ENCODE results near the gene INSC.
A peak's percentile ranks its signal among the peaks of the same experiment; 100 is the strongest.

INSC gene

GRCh38 chr11:15097411-15097810 lies 17.3 kb upstream of the INSC start:
- ChIA-PET CTCF (interaction anchor here (0.6 to 0.7 kb wide), 3 partner anchors 58 to 192 kb away, joined by 3 to 5 read pairs (median 3); no protein-coding TSS in a partner anchor), POLR2A (ENCODE audit: low non-redundant PET) (no interaction called here)
- TF ChIP-seq, protein P1, sequence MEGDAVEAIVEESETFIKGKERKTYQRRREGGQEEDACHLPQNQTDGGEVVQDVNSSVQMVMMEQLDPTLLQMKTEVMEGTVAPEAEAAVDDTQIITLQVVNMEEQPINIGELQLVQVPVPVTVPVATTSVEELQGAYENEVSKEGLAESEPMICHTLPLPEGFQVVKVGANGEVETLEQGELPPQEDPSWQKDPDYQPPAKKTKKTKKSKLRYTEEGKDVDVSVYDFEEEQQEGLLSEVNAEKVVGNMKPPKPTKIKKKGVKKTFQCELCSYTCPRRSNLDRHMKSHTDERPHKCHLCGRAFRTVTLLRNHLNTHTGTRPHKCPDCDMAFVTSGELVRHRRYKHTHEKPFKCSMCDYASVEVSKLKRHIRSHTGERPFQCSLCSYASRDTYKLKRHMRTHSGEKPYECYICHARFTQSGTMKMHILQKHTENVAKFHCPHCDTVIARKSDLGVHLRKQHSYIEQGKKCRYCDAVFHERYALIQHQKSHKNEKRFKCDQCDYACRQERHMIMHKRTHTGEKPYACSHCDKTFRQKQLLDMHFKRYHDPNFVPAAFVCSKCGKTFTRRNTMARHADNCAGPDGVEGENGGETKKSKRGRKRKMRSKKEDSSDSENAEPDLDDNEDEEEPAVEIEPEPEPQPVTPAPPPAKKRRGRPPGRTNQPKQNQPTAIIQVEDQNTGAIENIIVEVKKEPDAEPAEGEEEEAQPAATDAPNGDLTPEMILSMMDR (conservative IDR thresholded peaks at IDR 0.05; ENCODE audit: low read depth): no peak
- no peak overlapping the region for H3K27ac ChIP-seq
- no peak for DNase-seq (ENCODE audit: low spot score)

DNA sequence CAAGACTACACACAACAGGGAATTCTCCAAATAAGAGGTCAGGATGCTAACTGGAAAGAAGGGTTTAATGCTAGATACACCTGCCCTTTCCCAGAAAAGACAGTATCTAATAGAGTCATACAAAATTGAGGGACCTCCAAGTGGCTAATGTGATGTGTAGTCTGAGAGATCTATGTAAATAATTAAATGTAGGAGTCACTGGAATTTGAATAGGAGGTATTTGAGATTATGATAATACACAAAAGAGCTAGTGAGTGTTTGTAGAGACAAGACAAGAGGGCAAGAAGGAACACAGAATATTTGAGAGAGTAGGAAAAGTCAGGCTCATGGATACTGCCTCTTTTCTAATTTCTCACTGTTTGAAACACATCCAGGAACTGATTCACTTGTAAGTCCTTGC lies 15.5 kb upstream of the INSC start:
- no peak for DNase-seq (ENCODE audit: low spot score)
- TF ChIP-seq, protein P1 (conservative IDR thresholded peaks at IDR 0.05; ENCODE audit: low read depth): no peak
- CTCF ChIA-PET: interaction anchor here (1.3 to 2.9 kb wide), 2 partner anchors 41 to 109 kb away, joined by 3 to 26 read pairs; no protein-coding TSS in a partner anchor
- POLR2A ChIA-PET (ENCODE audit: low non-redundant PET): no interaction called here
- H3K27ac ChIP-seq: no peak overlapping the region

- TF ChIP-seq, protein P1 (conservative IDR thresholded peaks at IDR 0.05; ENCODE audit: low read depth): peak; percentile 89
- no peak overlapping the region for H3K27ac ChIP-seq
- peak; percentile 76 for DNase-seq (ENCODE audit: low spot score)
- CTCF ChIA-PET: interaction anchor here (0.5 to 2.9 kb wide), 24 partner anchors 10 to 1513 kb away, joined by 3 to 26 read pairs (median 4); no protein-coding TSS in a partner anchor
- POLR2A ChIA-PET (ENCODE audit: low non-redundant PET): no interaction called here
Observed at GRCh38 chr11:15101072-15101709, 13.5 kb upstream of the INSC start.

GRCh38 chr11:15104166-15104565 lies 10.6 kb upstream of the INSC start:
- DNase-seq (ENCODE audit: low spot score): no peak
- TF ChIP-seq, protein P1 (conservative IDR thresholded peaks at IDR 0.05; ENCODE audit: low read depth): no peak
- H3K27ac ChIP-seq: no peak overlapping the region
- ChIA-PET CTCF (no interaction called here), POLR2A (ENCODE audit: low non-redundant PET) (no interaction called here)

DNA sequence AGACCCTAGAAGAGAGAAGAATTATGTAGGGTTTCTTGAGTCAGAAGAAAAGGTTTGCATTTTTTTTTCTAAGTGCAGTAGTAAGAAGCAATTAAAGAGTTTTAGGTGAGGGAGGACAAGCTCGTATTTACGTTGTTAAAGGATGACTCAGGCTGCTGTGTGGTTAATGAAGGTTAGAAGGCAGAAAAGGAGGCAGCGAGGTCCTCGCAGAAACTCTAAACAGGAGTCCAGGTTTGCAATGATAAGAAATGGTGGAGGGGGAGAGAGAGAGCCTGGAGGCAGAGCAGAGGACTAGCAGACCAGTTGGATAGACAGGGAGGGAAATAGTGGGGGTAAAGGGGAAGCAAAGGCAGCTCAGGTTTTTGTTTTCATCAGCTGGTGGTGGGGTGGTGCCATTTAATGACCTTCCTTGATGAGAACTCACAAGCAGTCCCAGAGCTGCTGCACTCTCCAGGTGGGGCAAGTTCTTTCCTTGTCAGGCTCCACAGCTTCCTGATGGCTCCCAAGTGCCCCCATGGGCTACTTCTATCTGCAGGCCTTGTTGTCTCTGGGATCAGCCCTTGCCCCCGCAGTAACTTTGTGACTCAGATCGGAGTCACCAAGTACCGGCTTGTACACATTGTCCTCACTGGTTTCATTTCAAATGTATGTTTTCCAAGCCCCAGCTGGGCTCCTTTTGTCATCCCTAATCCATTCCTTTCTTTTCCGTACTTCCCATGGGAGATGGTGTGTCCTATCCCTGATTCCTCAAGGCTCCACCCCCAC lies 8.3 kb upstream of the INSC start:
- CTCF ChIA-PET: interaction anchor here (1.0 to 2.2 kb wide), 4 partner anchors 9 to 317 kb away, joined by 3 to 9 read pairs (median 4); no protein-coding TSS in a partner anchor
- peak; percentile 63 for DNase-seq (ENCODE audit: low spot score)
- no peak overlapping the region for H3K27ac ChIP-seq
- TF ChIP-seq, protein P1 (conservative IDR thresholded peaks at IDR 0.05; ENCODE audit: low read depth): no peak
- POLR2A ChIA-PET (ENCODE audit: low non-redundant PET): interaction anchor here (0.6 kb wide), 1 partner anchor 1354 kb away, joined by 5 read pairs; no protein-coding TSS in a partner anchor

GRCh38 chr11:15107730-15108515 lies 6.8 kb upstream of the INSC start:
- no peak for DNase-seq (ENCODE audit: low spot score)
- CTCF ChIA-PET: no interaction called here
- no peak overlapping the region for H3K27ac ChIP-seq
- POLR2A ChIA-PET (ENCODE audit: low non-redundant PET): interaction anchor here (0.7 kb wide), 1 partner anchor 1541 kb away, joined by 3 read pairs; no protein-coding TSS in a partner anchor
- TF ChIP-seq, protein P1 (conservative IDR thresholded peaks at IDR 0.05; ENCODE audit: low read depth): no peak

All from RWPE1 (cell line).